GM19043 (cell line): ENCODE results near the gene PTCH2.
"Not testable (repeated sequence)": the region's sequence is repeated elsewhere in the genome, so short reads cannot be mapped to it uniquely, and the experiment has no call there.

Experiments
- ATAC-seq: cut with Tn5 transposase; IDR thresholded peaks from one replicate; pipeline ENCODE4 v1.9.1; 2021; ENCODE audit warnings: low read depth; ENCODE audit not compliant: unreplicated experiment

PTCH2 gene

DNA sequence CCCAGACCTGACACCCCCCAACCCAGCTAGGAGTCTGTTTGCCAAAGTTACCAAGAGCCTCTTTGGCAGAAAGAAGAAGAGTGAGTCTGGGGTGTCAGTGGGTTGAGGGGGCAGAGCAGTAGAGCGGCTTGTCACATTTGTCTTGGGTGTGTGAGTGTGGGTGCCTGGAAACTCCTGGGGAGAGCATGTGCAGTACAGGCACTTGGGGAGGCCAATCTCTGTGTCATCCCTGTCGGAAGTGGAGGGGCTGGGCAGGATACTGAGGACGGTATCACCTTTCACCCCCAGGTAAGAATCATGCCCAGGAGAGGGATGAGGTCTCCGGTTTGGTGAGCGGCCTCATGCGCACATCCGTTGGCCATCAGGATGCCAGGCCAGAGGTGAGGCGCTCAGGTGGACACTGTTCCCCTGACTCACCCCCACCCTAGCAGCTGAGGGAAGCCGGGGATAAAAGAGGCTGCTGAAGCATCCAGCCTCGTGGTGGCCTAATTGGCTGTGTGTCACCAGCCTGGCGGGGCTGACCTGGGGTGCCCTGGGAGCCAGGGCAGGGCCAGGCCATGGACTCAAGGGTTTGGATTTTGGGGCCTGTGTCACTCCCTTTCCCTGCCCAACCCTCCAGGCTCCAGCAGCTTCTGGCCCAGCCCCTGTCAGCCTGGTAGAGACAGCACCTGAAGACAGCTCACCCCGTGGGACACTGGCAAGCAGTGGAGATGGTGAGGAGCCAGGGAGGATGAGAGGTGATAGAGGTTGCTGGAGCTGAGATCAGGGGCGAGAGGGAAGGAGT, 39.5 kb downstream of the PTCH2 start:
- ATAC-seq: no peak

GRCh38 chr1:44803062-44803311, 40.1 kb downstream of the PTCH2 start:
- ATAC-seq: no peak

GRCh38 chr1:44802306-44803061, 40.6 kb downstream of the PTCH2 start:
- no peak for ATAC-seq

DNA sequence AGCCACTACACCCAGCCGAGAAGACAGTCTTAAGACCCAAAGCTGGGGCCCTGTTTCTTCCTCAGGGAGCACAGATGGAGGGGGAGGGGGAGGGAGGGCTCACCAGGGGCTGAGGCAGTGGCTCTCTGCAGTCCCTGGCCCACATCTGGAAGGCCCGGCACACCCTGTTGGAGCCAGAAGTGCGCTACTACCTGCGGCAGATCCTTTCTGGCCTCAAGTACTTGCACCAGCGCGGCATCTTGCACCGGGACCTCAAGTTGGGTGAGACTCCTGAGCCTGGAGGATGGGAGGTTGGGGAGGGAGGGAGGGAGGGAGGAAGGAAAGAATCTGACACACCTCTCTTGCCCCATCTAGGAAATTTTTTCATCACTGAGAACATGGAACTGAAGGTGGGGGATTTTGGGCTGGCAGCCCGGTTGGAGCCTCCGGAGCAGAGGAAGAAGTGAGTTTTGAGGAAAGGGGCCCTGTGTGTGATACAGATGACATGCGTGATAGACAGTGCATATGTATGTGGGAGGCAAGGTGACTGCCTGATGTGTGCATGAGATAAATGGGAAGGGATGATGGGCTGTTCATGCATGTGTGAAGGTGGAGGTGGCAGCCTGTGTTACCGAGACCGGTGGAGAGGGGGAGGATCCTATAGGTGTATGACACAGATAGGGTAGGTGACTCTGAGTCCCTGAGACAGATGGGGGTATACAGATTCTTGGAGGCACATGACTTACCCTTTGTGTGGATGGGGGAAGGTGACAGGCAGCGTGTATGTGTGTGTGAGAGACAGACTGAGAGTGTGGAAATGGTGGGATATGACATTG, 41.4 kb downstream of the PTCH2 start:
- ATAC-seq: no peak

- peak; percentile 83 for ATAC-seq
Observed at GRCh38 chr1:44799770-44800584, 43.1 kb downstream of the PTCH2 start, which contains the start of gene PLK3. Gene PLK3 (plus strand): TSS chr1:44800377. CDS start chr1:44800464, 87 bp downstream.

GRCh38 chr1:44798481-44799365, 44.3 kb downstream of the PTCH2 start:
- ATAC-seq: no peak

DNA sequence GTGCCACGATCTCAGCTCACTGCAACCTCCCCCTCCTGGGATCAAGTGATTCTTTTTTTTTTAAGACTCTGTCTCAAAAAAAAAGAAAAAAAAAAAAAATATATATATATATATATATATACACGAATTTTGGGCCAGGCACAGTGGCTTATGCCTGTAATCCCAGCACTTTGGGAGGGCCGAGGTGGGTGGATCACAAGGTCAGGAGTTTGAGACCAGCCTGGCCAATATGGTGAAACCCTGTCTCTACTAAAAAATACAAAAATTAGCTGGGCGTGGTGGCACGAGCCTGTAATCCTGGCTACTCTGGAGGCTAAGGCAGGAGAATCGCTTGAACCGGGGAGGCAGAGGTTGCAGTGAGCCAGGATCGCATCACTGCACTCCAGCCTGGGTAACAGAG, 45.2 kb downstream of the PTCH2 start:
- not testable (repeated sequence) for ATAC-seq

- no peak for ATAC-seq
Observed at GRCh38 chr1:44792736-44793502, 50.1 kb downstream of the PTCH2 start.

GRCh38 chr1:44790968-44791801, 51.9 kb downstream of the PTCH2 start:
- no peak for ATAC-seq

GRCh38 chr1:44788120-44788860, 54.8 kb downstream of the PTCH2 start, which contains the start of gene BEST4:
Gene BEST4 (minus strand): TSS chr1:44788170. CDS start chr1:44787705, 465 bp downstream.
- no peak for ATAC-seq

DNA sequence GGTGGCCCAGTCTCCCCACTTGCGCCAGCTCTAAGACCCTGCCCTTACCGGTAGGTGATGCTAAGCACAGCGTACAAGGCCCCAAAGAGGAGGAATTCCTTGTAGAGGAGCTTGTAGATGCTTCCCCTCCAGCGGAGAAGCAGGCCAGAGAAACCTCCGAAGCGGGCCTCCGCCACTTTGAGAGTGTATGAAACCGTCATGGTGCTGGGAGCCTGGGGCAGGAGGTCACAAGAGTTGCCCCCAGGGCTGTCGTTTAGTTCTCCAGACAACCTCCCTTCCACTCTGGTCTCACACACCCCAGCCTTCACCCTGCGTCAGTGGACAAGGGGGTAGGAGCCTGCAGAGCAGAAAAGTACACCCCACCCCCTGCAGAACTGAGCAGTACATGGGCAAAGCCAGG, 55.5 kb downstream of the PTCH2 start:
- no peak for ATAC-seq

DNA sequence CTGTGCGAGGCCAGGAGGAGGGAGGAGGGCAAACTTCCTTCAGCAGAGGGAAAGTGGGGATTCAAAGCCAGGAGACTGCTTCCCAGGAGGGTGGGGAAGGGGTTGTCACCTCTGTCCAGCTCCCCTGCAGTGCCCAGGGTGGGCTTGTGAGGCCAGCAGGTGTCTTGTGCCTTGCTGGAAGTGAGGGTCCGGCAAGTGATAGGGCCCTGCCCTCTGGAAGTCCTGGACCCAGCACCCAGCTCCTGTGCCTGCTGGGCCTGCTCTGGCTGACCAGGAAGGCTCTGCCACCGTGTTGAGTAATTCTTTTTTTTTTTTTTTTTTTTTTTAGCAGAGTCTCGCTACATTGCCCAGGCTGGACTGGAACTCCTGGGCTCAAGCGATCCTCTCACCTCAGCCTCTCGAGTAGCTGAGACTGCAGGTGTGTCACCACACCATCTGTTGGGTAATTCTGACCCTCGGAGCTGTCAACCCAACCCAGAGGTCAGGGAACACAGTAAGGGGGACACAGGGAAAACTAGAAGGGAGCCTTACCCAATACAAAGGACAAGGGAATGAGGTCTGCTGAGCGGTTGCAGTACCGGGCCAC, 56.1 kb downstream of the PTCH2 start:
- ATAC-seq: no peak

- ATAC-seq: peak; percentile 53
Observed at GRCh38 chr1:44786138-44786840, 56.8 kb downstream of the PTCH2 start.

- ATAC-seq: no peak
Observed at GRCh38 chr1:44785501-44786137, 57.4 kb downstream of the PTCH2 start.

DNA sequence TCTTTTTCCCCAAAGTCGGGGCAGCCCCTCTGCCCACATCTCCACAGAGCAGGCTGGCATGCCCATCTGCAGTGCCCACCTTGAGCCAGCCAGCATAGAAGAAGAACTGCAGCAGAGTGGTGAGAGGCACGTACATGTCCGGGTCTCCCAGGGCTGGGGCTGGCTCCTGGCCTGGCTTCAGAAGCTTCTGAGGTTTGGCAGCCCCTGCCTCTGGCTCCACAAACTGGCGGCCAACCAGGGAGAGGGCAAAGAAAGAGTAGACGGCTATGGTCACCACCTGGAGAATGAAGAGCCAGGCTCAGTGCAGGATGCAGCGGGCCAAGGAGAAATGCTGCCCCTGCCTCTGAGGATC, 58.0 kb downstream of the PTCH2 start:
- ATAC-seq: no peak
